Urinary bladder (tissue), 4 donors: ENCODE measurements around the gene ILDR1. TPM values are rescaled to one million over a fixed set of nuclear protein-coding genes. Genes with fewer than 3 reads are reported as not detected.

Experiments used
- DNase-seq: peaks from one replicate; pipeline ENCODE4 v3.0.0-alpha.2; 2015; ENCODE audit errors: extremely low spot score
- H3K27ac ChIP-seq: one replicate; pipeline ENCODE4 v1.5.1; 2013; ENCODE audit warnings: low read depth, mild to moderate bottlenecking, moderate library complexity
- H3K36me3 ChIP-seq: one replicate; pipeline ENCODE4 v1.6.1; 2013; ENCODE audit warnings: mild to moderate bottlenecking, moderate library complexity; ENCODE audit not compliant: insufficient read depth
- H3K4me1 ChIP-seq: one replicate; pipeline ENCODE4 v1.6.1; 2013; ENCODE audit warnings: mild to moderate bottlenecking, moderate library complexity; ENCODE audit not compliant: insufficient read depth
- H3K4me3 ChIP-seq: one replicate; pipeline ENCODE4 v1.5.1; 2013; ENCODE audit warnings: low read depth, low read length
- WGBS: extraction: QIAGEN DNeasy Blood & Tissue Kit; methylation state at CpG from one replicate; pipeline ENCODE4 v1.1.7; 2013; 5-methylcytosine and 5-hydroxymethylcytosine counted together
- polyA plus RNA-seq: library from polyadenylated mRNA; stranded (reverse); fragments of 200-250 nt; gene quantifications from one replicate; pipeline ENCODE4 v1.2.3, GENCODE V29; 2013
- total RNA-seq: library from RNA; depleted of rRNA; stranded (reverse); fragments of >200 nt; gene quantifications from one replicate; pipeline ENCODE4 v1.2.3, GENCODE V29; 2014
- donor health status: healthy with polysubstance abuse.
- donor health status: healthy.

The ILDR1 gene
- total and polyA plus RNA-seq, 2 donors, result 1.2 TPM

- 30% methylated on average over 1 of the region's 1 CpG for WGBS
These were observed 52.0 kb downstream of the ILDR1 start for GRCh38 chr3:121970047-121970446.

GRCh38 chr3:121969631-121970030 lies 52.4 kb downstream of the ILDR1 start:
- no peaks in the 10 kb centered on the region for H3K4me1 ChIP-seq
- no peaks in the 10 kb centered on the region for H3K36me3 ChIP-seq
- no peak overlapping the region for H3K27ac ChIP-seq
- DNase-seq, result no peak
- no peak overlapping the region for H3K4me3 ChIP-seq
- 61% methylated on average over 2 of the region's 2 CpGs for WGBS

More at GRCh38 chr3:121970047-121970446, 52.0 kb downstream of the ILDR1 start:
- Histone ChIP-seq H3K27ac (no peak overlapping the region), H3K4me1 (no peaks in the 10 kb centered on the region), H3K4me3 (no peak overlapping the region), H3K36me3 (no peaks in the 10 kb centered on the region)
- DNase-seq, result peak; percentile 36

GRCh38 chr3:121963608-121964007 lies 58.4 kb downstream of the ILDR1 start:
- Histone ChIP-seq H3K4me1 (no peaks in the 10 kb centered on the region), H3K4me3 (no peak overlapping the region), H3K36me3 (no peaks in the 10 kb centered on the region), H3K27ac (no peak overlapping the region)
- WGBS, result 71% methylated on average over 1 of the region's 1 CpG
- DNase-seq, result no peak

- H3K27ac ChIP-seq, result no peak overlapping the region
- no peaks in the 10 kb centered on the region for H3K36me3 ChIP-seq
- H3K4me3 ChIP-seq, result no peak overlapping the region
- no peak for DNase-seq
- no peaks in the 10 kb centered on the region for H3K4me1 ChIP-seq
These were observed 59.6 kb downstream of the ILDR1 start for GRCh38 chr3:121962443-121962842.

- DNase-seq, result no peak
- Histone ChIP-seq H3K27ac (no peak overlapping the region), H3K4me3 (no peak overlapping the region), H3K4me1 (no peaks in the 10 kb centered on the region), H3K36me3 (no peaks in the 10 kb centered on the region)
These were observed 60.8 kb downstream of the ILDR1 start for GRCh38 chr3:121961283-121961682.

DNA sequence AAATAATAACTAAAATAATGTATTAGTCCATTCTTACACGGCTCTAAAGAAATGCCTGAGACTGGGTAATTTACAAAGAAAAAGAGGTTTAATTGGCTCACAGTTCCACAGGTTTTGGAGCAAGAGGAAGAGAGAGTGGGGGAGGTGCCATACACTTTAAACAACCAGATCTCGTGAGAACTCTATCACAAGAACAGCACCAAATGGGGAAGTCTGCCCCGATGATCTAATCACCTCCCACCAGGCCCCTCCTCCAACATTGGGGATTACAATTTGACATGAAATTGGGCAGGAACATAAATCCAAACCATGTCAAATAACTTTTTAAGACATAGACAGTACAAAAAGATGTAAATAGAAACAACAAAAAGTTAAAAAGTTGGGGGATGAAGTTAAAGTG lies 63.2 kb downstream of the ILDR1 start:
- Histone ChIP-seq H3K27ac (no peak overlapping the region), H3K4me3 (no peak overlapping the region), H3K36me3 (no peaks in the 10 kb centered on the region), H3K4me1 (no peaks in the 10 kb centered on the region)
- no peak for DNase-seq
- WGBS, result 55% methylated on average over 3 of the region's 3 CpGs

GRCh38 chr3:121957674-121958415 lies 64.2 kb downstream of the ILDR1 start:
- 86% methylated on average over 2 of the region's 2 CpGs for WGBS
- no peaks in the 10 kb centered on the region for H3K4me1 ChIP-seq
- H3K36me3 ChIP-seq, result no peaks in the 10 kb centered on the region
- no peak overlapping the region for H3K4me3 ChIP-seq
- H3K27ac ChIP-seq, result no peak overlapping the region
- no peak for DNase-seq

- no peak overlapping the region for H3K4me3 ChIP-seq
- H3K36me3 ChIP-seq, result no peaks in the 10 kb centered on the region
- 79% methylated on average over 3 of the region's 3 CpGs for WGBS
These were observed 65.7 kb downstream of the ILDR1 start for GRCh38 chr3:121956363-121956762.

DNA sequence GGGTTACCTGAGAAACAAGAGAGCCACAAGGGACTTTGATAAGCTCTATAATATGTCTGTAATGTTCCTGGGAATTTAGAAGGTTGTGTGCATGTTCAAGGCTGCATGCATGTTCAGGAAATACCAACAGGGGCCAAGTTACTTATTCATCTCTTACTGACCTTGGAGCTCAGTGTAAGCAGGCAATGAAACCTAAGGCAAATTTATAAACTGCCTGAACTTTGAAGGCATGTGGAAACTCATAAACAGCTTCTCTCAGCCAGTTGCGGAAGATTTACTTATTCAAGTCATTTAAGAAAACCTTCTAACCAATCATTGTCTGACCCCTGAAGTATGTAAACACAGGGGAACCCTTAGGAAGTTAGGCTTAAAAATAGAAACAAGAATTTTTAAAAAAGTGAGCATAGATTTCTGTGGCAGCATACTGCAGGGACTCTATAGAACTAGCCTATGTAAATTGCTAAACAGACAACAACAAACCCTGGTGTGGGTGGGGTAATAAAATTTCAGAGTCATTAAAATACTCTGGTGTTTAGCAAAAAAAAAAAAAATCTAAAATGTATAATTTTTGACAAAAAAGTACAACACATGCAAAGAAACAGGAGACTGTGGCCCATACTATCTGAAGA lies 70.6 kb downstream of the ILDR1 start:
- no peak overlapping the region for H3K4me3 ChIP-seq
- no peaks in the 10 kb centered on the region for H3K36me3 ChIP-seq
- no peak overlapping the region for H3K27ac ChIP-seq
- DNase-seq, result no peak
- 1% methylated on average over 1 of the region's 1 CpG for WGBS
- no peaks in the 10 kb centered on the region for H3K4me1 ChIP-seq

More at GRCh38 chr3:121956363-121956762, 65.7 kb downstream of the ILDR1 start:
- no peaks in the 10 kb centered on the region for H3K4me1 ChIP-seq
- no peak overlapping the region for H3K27ac ChIP-seq
- DNase-seq, result no peak

- no peak overlapping the region for H3K4me3 ChIP-seq
- DNase-seq, result no peak
- H3K27ac ChIP-seq, result no peak overlapping the region
- H3K4me1 ChIP-seq, result no peaks in the 10 kb centered on the region
- 82% methylated on average over 1 of the region's 1 CpG for WGBS
- H3K36me3 ChIP-seq, result no peaks in the 10 kb centered on the region
These were observed 73.4 kb downstream of the ILDR1 start for GRCh38 chr3:121948641-121949040.

- no peak overlapping the region for H3K27ac ChIP-seq
- DNase-seq, result no peak
- no peaks in the 10 kb centered on the region for H3K4me1 ChIP-seq
- no peaks in the 10 kb centered on the region for H3K36me3 ChIP-seq
- no peak overlapping the region for H3K4me3 ChIP-seq
These were observed 78.6 kb downstream of the ILDR1 start for GRCh38 chr3:121943431-121943830.

DNA sequence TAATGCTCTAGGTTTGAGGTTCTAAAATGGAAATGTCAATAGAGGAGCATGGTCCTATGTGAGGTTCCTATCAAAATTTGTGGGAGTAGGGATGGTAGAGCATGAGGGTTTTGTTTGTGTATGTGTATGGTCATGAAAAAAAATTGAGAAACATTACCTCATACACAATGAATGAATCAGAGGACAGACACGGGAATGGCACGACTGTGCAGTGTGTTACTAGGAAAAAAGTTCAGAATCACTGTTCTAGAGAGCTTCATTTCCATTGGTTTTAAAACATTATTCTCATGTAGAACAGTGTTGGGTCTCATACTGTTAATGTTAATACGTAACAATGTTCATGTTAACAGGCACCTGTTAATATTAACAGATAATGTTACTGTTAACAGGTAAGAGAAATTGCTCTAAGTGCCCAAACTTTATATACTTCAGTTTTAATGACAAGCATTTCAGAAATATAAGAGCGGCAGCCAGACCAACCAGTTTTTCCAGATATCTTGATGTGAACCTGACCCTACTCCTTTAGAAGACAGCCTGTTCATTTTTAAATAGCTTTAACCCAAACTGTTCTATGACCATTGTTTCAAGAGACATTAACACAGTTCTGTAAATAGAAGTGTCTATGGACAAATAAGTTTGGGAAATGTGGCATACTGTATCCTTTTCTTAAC lies 79.8 kb downstream of the ILDR1 start:
- DNase-seq, result peak; percentile 35
- 76% methylated on average over 4 of the region's 4 CpGs for WGBS
- Histone ChIP-seq H3K4me3 (no peak overlapping the region), H3K36me3 (no peaks in the 10 kb centered on the region), H3K4me1 (no peaks in the 10 kb centered on the region), H3K27ac (no peak overlapping the region)

- Histone ChIP-seq H3K4me1 (no peaks in the 10 kb centered on the region), H3K27ac (no peak overlapping the region), H3K4me3 (no peak overlapping the region), H3K36me3 (no peaks in the 10 kb centered on the region)
- no peak for DNase-seq
- 81% methylated on average over 1 of the region's 1 CpG for WGBS
These were observed 80.5 kb downstream of the ILDR1 start for GRCh38 chr3:121941592-121941991.
